Activated CD8-positive, alpha-beta memory T cell treated with anti-CD3 and anti-CD28 coated beads for 4 hours (primary cell): ENCODE measurements around the gene CFAP46.

Source experiments
- DNase-seq, 2 donors: peaks; one replicate each; pipeline ENCODE4 v3.0.0-alpha.2; 2020; ENCODE audit warnings: low read depth in 2 of 2

Gene CFAP46

GRCh38 chr10:132861884-132862461, 80.4 kb downstream of the CFAP46 start:
- DNase-seq = no peak

GRCh38 chr10:132861116-132861691, 81.2 kb downstream of the CFAP46 start:
- no peak for DNase-seq

GRCh38 chr10:132860532-132860931, 81.8 kb downstream of the CFAP46 start:
- no peak for DNase-seq

- no peak for DNase-seq
These were observed 83.1 kb downstream of the CFAP46 start for GRCh38 chr10:132859084-132859855.

DNA sequence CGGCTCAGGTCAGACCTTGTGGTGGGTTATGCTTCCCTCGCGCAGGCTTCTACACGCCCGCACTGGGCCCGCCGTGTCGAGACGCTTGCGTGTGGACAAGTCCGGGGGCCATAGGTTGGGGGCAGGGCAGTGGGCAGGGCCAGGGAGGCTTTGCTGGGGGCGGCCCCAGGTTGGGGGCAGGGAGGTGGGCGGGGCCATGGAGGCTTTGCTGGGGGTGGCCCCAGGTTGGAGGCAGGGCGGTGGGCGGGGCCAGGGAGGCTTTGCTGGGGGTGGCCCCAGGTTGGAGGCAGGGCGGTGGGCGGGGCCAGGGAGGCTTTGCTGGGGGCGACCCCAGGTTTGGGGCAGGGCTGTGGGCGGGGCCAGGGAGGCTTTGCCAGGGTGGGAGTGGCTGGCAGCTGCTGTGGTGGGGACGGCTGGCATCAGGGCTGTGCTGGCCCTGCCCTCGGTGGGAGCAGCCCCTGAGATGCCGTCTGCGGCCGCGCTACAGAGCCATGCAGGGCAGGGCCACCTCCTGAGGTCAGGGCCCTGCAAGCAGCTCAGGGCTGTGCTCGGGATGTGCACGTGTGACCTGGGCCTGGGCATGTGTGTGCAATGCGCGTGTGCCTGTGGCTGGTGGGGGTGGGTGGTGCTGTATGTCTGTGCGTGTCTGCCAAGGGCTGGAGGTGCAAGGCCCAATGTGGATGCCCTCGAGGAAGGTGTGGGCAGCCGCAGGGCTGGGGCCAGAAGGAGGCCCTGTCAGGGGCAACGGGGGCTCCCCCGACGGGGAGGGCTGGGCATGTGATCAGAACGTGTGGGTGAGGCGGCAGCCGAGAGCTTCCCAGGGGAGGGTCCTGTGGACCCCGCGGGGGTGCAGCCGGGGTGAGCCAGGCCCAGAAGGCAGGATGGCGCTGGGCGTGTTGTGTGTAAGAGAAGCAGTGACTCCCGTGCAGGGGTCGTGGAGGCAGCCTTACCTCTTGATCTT, 84.0 kb downstream of the CFAP46 start:
- DNase-seq = no peak

DNA sequence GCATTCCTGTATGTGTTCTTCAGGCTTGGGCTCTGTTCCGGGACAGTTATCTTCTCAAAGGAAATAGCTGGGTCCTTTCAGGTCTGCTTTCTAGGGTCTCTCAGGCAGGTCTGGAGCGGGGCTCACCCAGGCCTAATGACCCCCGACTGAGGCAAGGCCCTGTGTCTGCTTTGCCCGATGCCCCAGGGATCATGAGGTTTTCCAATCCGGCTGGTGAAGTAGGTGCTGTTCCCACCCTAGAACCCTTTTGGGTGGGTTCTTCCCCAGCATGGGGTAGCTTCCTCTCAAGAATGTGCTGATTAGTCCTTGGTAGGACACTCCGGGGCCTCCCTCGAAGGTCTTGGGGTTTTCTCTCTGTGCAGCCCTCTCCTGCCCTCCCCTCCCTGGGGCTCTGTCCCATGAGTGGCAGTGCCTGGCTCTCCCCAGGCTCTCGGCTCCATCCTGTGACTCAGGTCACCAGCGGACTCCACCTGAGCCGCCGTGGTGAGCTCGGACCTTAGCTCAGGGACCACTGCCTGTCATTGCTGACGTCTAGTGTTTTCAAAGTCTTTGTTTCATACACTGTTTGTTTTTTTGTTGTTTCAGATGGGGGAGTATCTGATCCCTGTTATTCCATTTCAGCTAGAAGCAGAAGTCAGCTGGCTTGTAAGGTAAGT, 85.4 kb downstream of the CFAP46 start:
- no peak for DNase-seq

- no peak for DNase-seq
These were observed 86.5 kb downstream of the CFAP46 start for GRCh38 chr10:132855889-132856288.

GRCh38 chr10:132851451-132851850, 90.9 kb downstream of the CFAP46 start:
- no peak for DNase-seq

- no peak for DNase-seq
These were observed 91.5 kb downstream of the CFAP46 start for GRCh38 chr10:132850896-132851295.

GRCh38 chr10:132850246-132850645, 92.1 kb downstream of the CFAP46 start:
- DNase-seq = no peak

DNA sequence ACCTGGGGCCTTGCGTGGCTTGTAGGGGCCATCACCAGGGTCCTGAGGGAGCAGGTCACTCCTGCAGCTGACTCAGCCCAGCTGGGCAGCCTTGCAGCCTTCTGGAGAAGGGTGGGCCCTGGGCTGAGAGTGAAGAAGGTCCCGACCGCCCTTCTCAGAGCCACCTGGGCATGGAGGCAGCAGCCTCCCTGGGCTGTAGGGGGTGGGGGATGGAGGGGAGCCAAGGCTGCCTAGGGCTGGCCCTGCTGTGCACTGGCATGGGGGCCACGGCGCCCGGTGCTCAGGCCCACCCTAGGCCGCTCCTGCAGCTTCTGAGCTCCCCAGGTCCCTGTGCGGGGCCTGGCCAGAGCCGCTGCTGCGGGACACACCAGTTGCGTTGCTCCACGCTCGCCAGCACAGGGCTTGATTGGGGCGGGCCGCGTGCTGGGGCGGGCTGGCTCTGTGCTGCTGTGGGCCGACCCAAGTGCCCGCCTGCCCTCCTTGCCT, 92.8 kb downstream of the CFAP46 start:
- no peak for DNase-seq

DNA sequence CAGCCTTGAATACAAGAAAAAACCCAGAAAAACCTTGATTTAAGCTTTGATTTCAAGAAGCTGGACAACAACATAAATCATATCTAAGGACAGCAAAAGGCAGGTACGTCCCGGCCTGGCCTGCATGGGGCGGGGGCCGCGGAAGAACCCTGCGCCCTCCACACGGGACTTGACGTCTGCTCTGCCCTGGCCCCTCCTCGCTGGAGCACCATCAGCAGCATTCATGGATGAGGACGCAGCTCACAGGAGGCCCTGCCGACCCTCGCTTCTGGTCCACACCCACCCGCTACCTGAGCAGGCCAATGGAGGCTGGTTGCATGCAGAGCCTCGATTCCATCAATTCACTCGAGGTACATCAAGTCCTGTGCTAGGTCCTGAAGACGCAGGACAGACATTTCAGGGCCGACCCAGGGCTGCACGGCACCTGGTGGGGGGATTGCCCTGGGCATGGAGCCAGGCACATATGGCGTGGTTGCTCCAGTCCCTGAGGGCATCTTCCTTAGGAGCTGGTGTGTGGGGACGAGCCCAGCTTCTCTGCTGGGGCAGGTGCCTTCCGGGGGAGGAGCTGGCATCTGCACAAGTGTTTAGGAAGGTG, 93.3 kb downstream of the CFAP46 start:
- DNase-seq = no peak

GRCh38 chr10:132848291-132848701, 94.1 kb downstream of the CFAP46 start:
- no peak for DNase-seq

DNA sequence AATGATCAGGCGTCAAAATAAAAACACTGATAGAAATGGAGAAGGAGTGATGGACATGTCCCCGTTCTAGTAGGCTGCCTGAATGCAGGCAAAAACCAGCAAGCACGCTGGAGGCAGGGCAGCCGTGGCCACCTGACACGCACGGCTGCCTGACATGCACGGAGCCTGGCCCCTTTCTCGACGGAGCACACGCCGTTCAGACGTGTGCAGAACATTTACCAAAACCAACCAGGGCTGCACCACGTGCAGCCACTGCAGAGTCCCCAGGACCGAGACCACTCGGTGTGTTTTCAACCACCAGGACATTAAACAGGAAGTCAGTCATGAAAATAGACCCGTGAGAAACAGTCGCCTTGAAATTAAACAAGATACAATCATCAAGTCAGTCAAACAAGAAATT, 94.5 kb downstream of the CFAP46 start:
- no peak for DNase-seq

DNA sequence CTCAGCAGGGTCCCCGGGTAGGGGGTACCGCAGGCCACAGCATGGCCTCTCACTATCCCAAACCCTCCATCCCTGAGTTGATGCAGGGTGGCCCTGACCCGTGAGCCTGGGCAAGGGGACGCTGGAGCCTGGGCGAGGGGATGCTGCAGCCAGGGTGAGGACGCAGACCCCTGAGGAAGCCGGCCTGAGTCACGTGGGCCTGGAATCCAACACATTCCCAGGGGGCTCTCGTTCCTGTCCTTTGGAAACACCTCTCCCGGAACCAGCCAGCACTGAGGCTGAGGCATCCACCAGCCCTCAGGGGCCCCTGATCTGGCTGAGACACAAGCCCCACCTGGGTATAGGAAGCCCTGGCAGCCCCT, 95.0 kb downstream of the CFAP46 start:
- DNase-seq = no peak

DNA sequence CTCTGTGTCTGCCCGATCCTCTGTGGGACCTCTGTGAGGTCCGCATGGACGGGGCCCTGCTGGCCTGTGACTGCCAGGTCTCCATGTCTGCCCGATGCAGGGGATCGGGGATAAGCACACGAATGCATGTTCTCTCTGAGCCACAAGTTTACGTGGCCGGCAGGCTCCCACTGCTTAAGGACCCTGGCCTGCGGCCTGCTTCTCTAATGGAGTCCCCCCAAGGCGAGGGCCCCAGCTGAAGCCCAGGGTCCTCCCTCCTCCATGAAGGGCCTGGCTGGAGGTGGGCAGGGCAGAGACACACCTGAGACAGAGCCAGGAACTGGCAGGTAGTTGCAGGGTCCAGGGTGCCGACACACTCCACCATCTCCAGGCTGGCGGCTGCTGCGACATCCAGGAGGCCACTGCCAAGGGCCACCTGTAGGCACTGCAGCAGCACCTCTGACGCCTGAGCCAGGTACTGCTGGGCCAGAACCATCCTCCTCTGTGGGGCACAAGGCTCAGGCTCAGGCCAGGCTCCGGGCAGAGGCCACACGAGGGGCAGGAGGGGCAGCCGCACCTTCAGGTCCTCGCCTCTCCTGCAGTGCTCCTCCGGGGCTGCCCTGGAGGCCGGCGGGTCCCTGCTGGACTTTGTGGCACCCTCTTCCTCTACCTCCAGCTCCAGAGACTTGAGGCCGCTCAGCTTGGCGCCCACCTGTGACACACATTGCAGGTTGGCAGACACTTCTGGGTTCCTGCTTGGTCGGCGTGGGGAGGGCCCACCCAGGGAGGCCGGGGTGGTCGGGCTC, 95.5 kb downstream of the CFAP46 start:
- no peak for DNase-seq

DNA sequence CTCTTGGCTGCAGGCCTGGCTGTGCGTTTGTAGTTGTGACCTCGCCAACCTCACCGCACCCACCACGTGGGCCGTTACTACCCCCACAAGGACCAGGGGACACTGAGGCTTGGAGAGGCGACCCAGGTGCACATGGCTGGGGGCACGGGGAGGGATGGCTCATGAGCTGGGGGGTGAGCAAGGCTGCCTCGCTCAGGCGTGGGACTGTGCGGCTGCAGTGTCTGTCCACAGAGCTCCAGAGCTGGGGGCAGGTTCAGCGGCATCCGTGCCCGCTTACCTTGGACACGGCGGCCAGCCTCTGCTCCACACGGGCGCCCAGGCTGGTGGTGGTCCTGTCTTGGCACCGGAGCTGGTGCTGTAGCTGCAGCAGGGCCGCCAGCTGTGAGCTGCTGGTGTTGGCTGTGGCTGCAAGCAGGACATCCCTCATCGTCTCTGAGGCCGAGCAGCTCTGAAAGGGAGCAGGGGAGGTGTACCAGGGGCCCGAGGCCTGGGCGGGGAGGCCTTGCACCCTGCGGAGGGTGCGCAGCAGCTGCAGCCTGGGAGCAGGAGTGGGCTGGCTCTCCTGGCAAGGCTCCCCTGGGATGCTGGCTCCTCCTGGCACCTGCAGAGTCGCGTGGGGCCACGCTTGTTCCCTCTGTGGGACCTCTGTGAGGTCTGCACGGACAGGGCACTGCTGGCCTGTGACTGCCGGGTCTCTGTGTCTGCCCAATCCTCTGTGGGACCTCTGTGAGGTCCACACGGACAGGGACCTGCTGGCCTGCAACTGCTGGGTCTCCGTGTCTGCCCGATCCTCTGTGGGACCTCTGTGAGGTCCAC, 96.4 kb downstream of the CFAP46 start:
- DNase-seq = no peak

DNA sequence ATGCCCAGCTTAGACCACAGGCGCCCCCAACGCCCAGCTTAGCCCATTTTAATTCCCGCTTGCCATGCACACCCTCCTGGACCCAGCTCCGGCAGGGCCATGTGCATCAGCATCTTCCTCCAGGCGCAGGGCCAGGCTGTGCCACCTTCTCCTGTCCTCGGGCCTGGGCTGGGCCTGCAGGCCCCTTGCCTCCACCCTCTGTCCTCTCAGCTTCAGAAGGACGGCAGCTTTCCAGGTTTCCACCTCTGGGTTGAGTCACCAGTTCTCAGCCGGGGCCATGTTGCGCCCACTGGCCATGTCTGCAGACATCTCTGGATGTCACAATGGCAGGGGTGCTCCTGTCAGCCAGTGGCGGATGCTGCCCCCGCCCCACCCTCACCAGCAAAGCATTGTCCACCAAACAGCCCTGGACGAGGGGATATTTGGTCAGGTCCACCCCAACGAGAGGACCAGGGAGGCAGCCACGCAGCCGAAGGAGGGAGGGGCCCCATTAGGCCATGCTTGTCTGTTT, 97.3 kb downstream of the CFAP46 start:
- no peak for DNase-seq
